HEK293T (cell line): ENCODE measurements around the gene CCDC51.

Experiments
- CTCF ChIA-PET: fragments of 350-600 bp; formaldehyde crosslinking; extraction: SDS; loops from one replicate; lab custom pipeline; 2021; ENCODE audit warnings: antibody characterized with exemption, inconsistent platforms; lab: Yijun Ruan, JAX
- POLR2A ChIA-PET: fragments of 350-600 bp; formaldehyde crosslinking; extraction: SDS; loops from one replicate; lab custom pipeline; 2020; ENCODE audit warnings: antibody characterized with exemption, inconsistent platforms; lab: Yijun Ruan, JAX
- DNase-seq: peaks from one replicate; pipeline ENCODE4 v3.0.0; 2012; ENCODE audit warnings: mixed read lengths; ENCODE audit errors: extremely low spot score
- ARNT ChIP-seq: fragments of 450-650 bp; IDR thresholded peaks from 2 replicates; pipeline ENCODE4 v1.6.1; 2017; ENCODE audit warnings: mild to moderate bottlenecking
- BHLHE40 ChIP-seq: fragments of 450-650 bp; IDR thresholded peaks from 2 replicates; pipeline ENCODE4 v1.6.1; 2016; ENCODE audit warnings: mild to moderate bottlenecking, moderate library complexity, borderline replicate concordance
- CTBP1 ChIP-seq: fragments of 450-650 bp; IDR thresholded peaks from 2 replicates; pipeline ENCODE4 v1.6.1; 2016; ENCODE audit warnings: borderline replicate concordance
- ELF4 ChIP-seq: fragments of 450-650 bp; IDR thresholded peaks from 2 replicates; pipeline ENCODE4 v1.6.1; 2017; ENCODE audit warnings: antibody characterized with exemption
- FOXA1 ChIP-seq: fragments of 450-650 bp; IDR thresholded peaks from 2 replicates; pipeline ENCODE4 v1.6.1; 2016; ENCODE audit warnings: mild to moderate bottlenecking
- FOXK2 ChIP-seq: fragments of 450-650 bp; IDR thresholded peaks from 2 replicates; pipeline ENCODE4 v1.6.1; 2016; ENCODE audit warnings: mild to moderate bottlenecking
- FOXM1 ChIP-seq: fragments of 450-650 bp; IDR thresholded peaks from 2 replicates; pipeline ENCODE4 v1.6.1; 2017; ENCODE audit warnings: mild to moderate bottlenecking, borderline replicate concordance
- HDGF ChIP-seq: fragments of 450-650 bp; IDR thresholded peaks from 2 replicates; pipeline ENCODE4 v1.6.1; 2017; ENCODE audit warnings: antibody characterized with exemption, borderline replicate concordance
- L3MBTL2 ChIP-seq: fragments of 450-650 bp; conservative IDR thresholded peaks from 2 replicates; pipeline ENCODE4 v1.6.1; 2016; ENCODE audit warnings: mild to moderate bottlenecking
- LEF1 ChIP-seq: fragments of 450-650 bp; IDR thresholded peaks from 2 replicates; pipeline ENCODE4 v1.6.1; 2017; ENCODE audit warnings: mild to moderate bottlenecking, borderline replicate concordance
- NFRKB ChIP-seq: fragments of 450-650 bp; IDR thresholded peaks from 2 replicates; pipeline ENCODE4 v1.6.1; 2016; ENCODE audit warnings: mild to moderate bottlenecking, moderate library complexity
- SP1 ChIP-seq: fragments of 450-650 bp; IDR thresholded peaks from 2 replicates; pipeline ENCODE4 v1.6.1; 2017
- SUZ12 ChIP-seq: fragments of 450-650 bp; IDR thresholded peaks from 2 replicates; pipeline ENCODE4 v1.6.1; 2016; ENCODE audit warnings: mild to moderate bottlenecking
- TARDBP ChIP-seq: fragments of 450-650 bp; IDR thresholded peaks from 2 replicates; pipeline ENCODE4 v1.6.1; 2016
- ZNF384 ChIP-seq: fragments of 450-650 bp; IDR thresholded peaks from 2 replicates; pipeline ENCODE4 v1.6.1; 2016
- TF ChIP-seq, protein P1 (sequence below): fragments of 450-650 bp; IDR thresholded peaks from 2 replicates; pipeline ENCODE4 v1.6.1; 2016

CCDC51 gene

DNA sequence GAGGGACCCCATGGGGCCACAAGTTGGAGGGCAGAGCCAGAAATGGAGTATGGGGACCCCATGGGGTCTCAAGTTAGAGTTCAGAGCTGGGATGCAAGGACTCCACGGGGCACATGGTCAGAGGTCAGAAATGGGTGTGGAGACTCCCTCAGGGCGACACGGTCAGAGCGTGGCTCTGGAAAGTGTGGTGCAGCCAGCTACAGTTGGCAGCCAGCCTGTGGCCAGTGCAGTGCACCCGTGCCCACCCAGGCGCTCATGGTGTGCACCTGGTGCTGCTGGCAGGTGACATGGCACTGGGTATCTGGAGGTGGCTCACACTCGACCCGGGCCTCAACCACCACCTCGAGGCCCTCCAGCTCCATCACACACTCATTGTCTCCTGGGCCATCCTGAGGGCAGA is 21.3 kb downstream of the CCDC51 start:
- TF ChIP-seq BHLHE40, result no peak
- ChIA-PET POLR2A (interaction anchor here (1.2 to 1.5 kb wide), 2 partner anchors 10 to 21 kb away, joined by 3 to 7 read pairs; partner anchors contain the start of gene CCDC51), CTCF (interaction anchor here (0.5 to 3.4 kb wide), 2 partner anchors 17 to 33 kb away, joined by 4 to 20 read pairs; no protein-coding TSS in a partner anchor)
- DNase-seq, result no peak

GRCh38 chr3:48418140-48418539 is 21.8 kb downstream of the CCDC51 start:
- no peak for DNase-seq
- ChIA-PET CTCF (interaction anchor here (0.5 kb wide), 1 partner anchor 32 kb away, joined by 4 read pairs; no protein-coding TSS in a partner anchor), POLR2A (no interaction called here)
- TF ChIP-seq ELF4 (no peak), ZNF384 (no peak), HDGF (no peak)
- TF ChIP-seq, protein P1, sequence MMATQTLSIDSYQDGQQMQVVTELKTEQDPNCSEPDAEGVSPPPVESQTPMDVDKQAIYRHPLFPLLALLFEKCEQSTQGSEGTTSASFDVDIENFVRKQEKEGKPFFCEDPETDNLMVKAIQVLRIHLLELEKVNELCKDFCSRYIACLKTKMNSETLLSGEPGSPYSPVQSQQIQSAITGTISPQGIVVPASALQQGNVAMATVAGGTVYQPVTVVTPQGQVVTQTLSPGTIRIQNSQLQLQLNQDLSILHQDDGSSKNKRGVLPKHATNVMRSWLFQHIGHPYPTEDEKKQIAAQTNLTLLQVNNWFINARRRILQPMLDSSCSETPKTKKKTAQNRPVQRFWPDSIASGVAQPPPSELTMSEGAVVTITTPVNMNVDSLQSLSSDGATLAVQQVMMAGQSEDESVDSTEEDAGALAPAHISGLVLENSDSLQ, result no peak

GRCh38 chr3:48417529-48418108 is 22.3 kb downstream of the CCDC51 start:
- POLR2A ChIA-PET, result no interaction called here
- TF ChIP-seq FOXM1 (no peak), NFRKB (no peak), TARDBP (no peak), BHLHE40 (no peak), FOXA1 (no peak), FOXK2 (no peak), ARNT (no peak), ZNF384 (no peak), SP1 (no peak), CTBP1 (no peak), SUZ12 (no peak), HDGF (no peak), L3MBTL2 (no peak), LEF1 (no peak), ELF4 (no peak)
- TF ChIP-seq, protein P1, result no peak
- CTCF ChIA-PET, result interaction anchor here (0.9 kb wide), 1 partner anchor 19 kb away, joined by 4 read pairs; no protein-coding TSS in a partner anchor
- DNase-seq, result no peak

DNA sequence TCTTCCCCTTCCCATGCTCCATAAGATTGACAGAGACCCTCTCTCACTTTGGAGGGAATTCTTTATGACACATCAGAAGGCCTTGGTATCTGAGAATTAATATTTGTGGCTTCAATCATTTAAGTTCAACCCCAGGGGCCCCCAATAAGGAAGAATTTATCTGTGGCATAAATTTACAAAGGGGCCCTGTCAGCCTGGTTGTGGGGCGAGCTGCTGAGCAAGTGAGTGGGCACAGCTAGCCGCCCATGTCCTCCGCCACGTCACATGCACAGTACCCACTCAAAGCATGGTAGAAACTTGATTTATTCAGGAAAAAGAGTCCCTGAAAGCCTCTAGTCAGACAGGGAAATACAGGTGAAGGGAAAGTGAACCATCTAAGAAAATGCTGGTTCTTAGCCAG is 23.4 kb downstream of the CCDC51 start:
- ChIA-PET CTCF (interaction anchor here (2.8 kb wide), 1 partner anchor 19 kb away, joined by 15 read pairs; no protein-coding TSS in a partner anchor), POLR2A (no interaction called here)
- TF ChIP-seq FOXM1 (no peak), ZNF384 (no peak), SUZ12 (no peak), NFRKB (no peak), ARNT (no peak), L3MBTL2 (no peak), CTBP1 (no peak), ELF4 (no peak), FOXK2 (no peak), BHLHE40 (no peak), HDGF (no peak), LEF1 (no peak), TARDBP (no peak), SP1 (no peak), FOXA1 (no peak)
- TF ChIP-seq, protein P1, result no peak
- DNase-seq, result no peak

GRCh38 chr3:48416091-48416505 is 23.8 kb downstream of the CCDC51 start:
- DNase-seq, result no peak
- TF ChIP-seq FOXA1 (no peak), LEF1 (no peak), L3MBTL2 (no peak), BHLHE40 (no peak), TARDBP (no peak), SUZ12 (no peak), HDGF (no peak), CTBP1 (no peak), NFRKB (no peak), FOXK2 (no peak), ZNF384 (no peak), ELF4 (no peak), FOXM1 (no peak)
- TF ChIP-seq, protein P1, result no peak
- POLR2A ChIA-PET, result no interaction called here
- CTCF ChIA-PET, result interaction anchor here (2.8 kb wide), 1 partner anchor 20 kb away, joined by 15 read pairs; no protein-coding TSS in a partner anchor
